ENCODE measurements around the gene PDE4DIP.
"Not testable (repeated sequence)": the region's sequence is repeated elsewhere in the genome, so short reads cannot be mapped to it uniquely, and the experiment has no call there.

PDE4DIP gene

GRCh38 chr1:148975866-148976537, 131.8 kb downstream of the PDE4DIP start:
- DNase-seq (ENCODE audit: low read depth) = not testable (repeated sequence)

- DNase-seq (ENCODE audit: low read depth) = not testable (repeated sequence)
Observed at GRCh38 chr1:148977785-148978184, 133.6 kb downstream of the PDE4DIP start.

GRCh38 chr1:148989378-148989777, 145.2 kb downstream of the PDE4DIP start:
- DNase-seq (ENCODE audit: low read depth) = not testable (repeated sequence)

- DNase-seq (ENCODE audit: low read depth) = not testable (repeated sequence)
Observed at GRCh38 chr1:148990233-148990788, 146.1 kb downstream of the PDE4DIP start.

- not testable (repeated sequence) for DNase-seq (ENCODE audit: low read depth)
Observed at GRCh38 chr1:148991818-148992217, 147.6 kb downstream of the PDE4DIP start.

- DNase-seq (ENCODE audit: low read depth) = not testable (repeated sequence)
Observed at GRCh38 chr1:148992364-148992763, 148.1 kb downstream of the PDE4DIP start.

- DNase-seq (ENCODE audit: low read depth) = not testable (repeated sequence)
Observed at GRCh38 chr1:148996449-148997224, 152.4 kb downstream of the PDE4DIP start.

GRCh38 chr1:148997405-148997804, 153.2 kb downstream of the PDE4DIP start:
- not testable (repeated sequence) for DNase-seq (ENCODE audit: low read depth)

- not testable (repeated sequence) for DNase-seq (ENCODE audit: low read depth)
Observed at GRCh38 chr1:149002664-149003063, 158.4 kb downstream of the PDE4DIP start.

- not testable (repeated sequence) for DNase-seq (ENCODE audit: low read depth)
Observed at GRCh38 chr1:149008326-149008725, 164.1 kb downstream of the PDE4DIP start.

GRCh38 chr1:149008769-149009168, 164.5 kb downstream of the PDE4DIP start:
- DNase-seq (ENCODE audit: low read depth) = not testable (repeated sequence)

GRCh38 chr1:149009761-149010160, 165.5 kb downstream of the PDE4DIP start:
- not testable (repeated sequence) for DNase-seq (ENCODE audit: low read depth)

- not testable (repeated sequence) for DNase-seq (ENCODE audit: low read depth)
Observed at GRCh38 chr1:149012599-149012998, 168.4 kb downstream of the PDE4DIP start.

GRCh38 chr1:149013513-149013912, 169.3 kb downstream of the PDE4DIP start:
- DNase-seq (ENCODE audit: low read depth) = not testable (repeated sequence)

- DNase-seq (ENCODE audit: low read depth) = not testable (repeated sequence)
Observed at GRCh38 chr1:149015522-149015921, 171.3 kb downstream of the PDE4DIP start.

GRCh38 chr1:149016626-149017025, 172.4 kb downstream of the PDE4DIP start:
- DNase-seq (ENCODE audit: low read depth) = not testable (repeated sequence)

GRCh38 chr1:149018577-149018976, 174.3 kb downstream of the PDE4DIP start:
- DNase-seq (ENCODE audit: low read depth) = not testable (repeated sequence)

- DNase-seq (ENCODE audit: low read depth) = not testable (repeated sequence)
Observed at GRCh38 chr1:149024327-149024726, 180.1 kb downstream of the PDE4DIP start.

- DNase-seq (ENCODE audit: low read depth) = not testable (repeated sequence)
Observed at GRCh38 chr1:149033916-149034315, 189.7 kb downstream of the PDE4DIP start.

GRCh38 chr1:149043056-149043455, 198.8 kb downstream of the PDE4DIP start:
- not testable (repeated sequence) for DNase-seq (ENCODE audit: low read depth)

GRCh38 chr1:149064611-149065010, 220.4 kb downstream of the PDE4DIP start:
- DNase-seq (ENCODE audit: low read depth) = not testable (repeated sequence)

- DNase-seq (ENCODE audit: low read depth) = not testable (repeated sequence)
Observed at GRCh38 chr1:149075505-149076127, 231.4 kb downstream of the PDE4DIP start.
